Measurements from ENCODE around the gene ZBTB6.

Gene ZBTB6

GRCh38 chr9:122866079-122866478 is 47.0 kb downstream of the ZBTB6 start:
- no peaks in the 10 kb centered on the region for H3K9me3 ChIP-seq (ENCODE audit: low read depth, low read length)
- no peak overlapping the region for H3K27ac ChIP-seq
- peaks cover 23% of the 10 kb centered on the region for H3K36me3 ChIP-seq (ENCODE audit: insufficient read depth, low read length)
- H3K4me3 ChIP-seq = no peak overlapping the region
- DNase-seq (ENCODE audit: low read depth, low spot score) = no peak
- no peak overlapping the region for H3K9ac ChIP-seq (ENCODE audit: insufficient read length)
- no peak for TF ChIP-seq EZH2 (IDR thresholded peaks at IDR 0.05)
- no peak for TF ChIP-seq FOXP2 (optimal IDR thresholded peaks at IDR 0.05; ENCODE audit: control extremely low read depth, extremely low read length, insufficient read depth)
- TF ChIP-seq POLR2AphosphoS5 (IDR thresholded peaks at IDR 0.05; ENCODE audit: borderline replicate concordance, low read depth, low read length) = no peak

- no peak for DNase-seq (ENCODE audit: low read depth, low spot score)
- Histone ChIP-seq H3K4me3 (no peak overlapping the region), H3K27ac (no peak overlapping the region), H3K9ac (ENCODE audit: insufficient read length) (no peak overlapping the region), H3K9me3 (ENCODE audit: low read depth, low read length) (no peaks in the 10 kb centered on the region), H3K36me3 (ENCODE audit: insufficient read depth, low read length) (peaks cover 29% of the 10 kb centered on the region)
- TF ChIP-seq EZH2 (IDR thresholded peaks at IDR 0.05) (no peak), POLR2AphosphoS5 (IDR thresholded peaks at IDR 0.05; ENCODE audit: borderline replicate concordance, low read depth, low read length) (no peak), FOXP2 (optimal IDR thresholded peaks at IDR 0.05; ENCODE audit: control extremely low read depth, extremely low read length, insufficient read depth) (no peak)
These were observed 47.8 kb downstream of the ZBTB6 start for GRCh38 chr9:122865300-122865699.

- TF ChIP-seq FOXP2 (optimal IDR thresholded peaks at IDR 0.05; ENCODE audit: control extremely low read depth, extremely low read length, insufficient read depth) (no peak), POLR2AphosphoS5 (IDR thresholded peaks at IDR 0.05; ENCODE audit: borderline replicate concordance, low read depth, low read length) (no peak), EZH2 (IDR thresholded peaks at IDR 0.05) (no peak)
- no peak overlapping the region for H3K9ac ChIP-seq (ENCODE audit: insufficient read length)
- no peaks in the 10 kb centered on the region for H3K9me3 ChIP-seq (ENCODE audit: low read depth, low read length)
- H3K4me3 ChIP-seq = no peak overlapping the region
- H3K36me3 ChIP-seq (ENCODE audit: insufficient read depth, low read length) = peaks cover 48% of the 10 kb centered on the region
- DNase-seq (ENCODE audit: low read depth, low spot score) = no peak
- no peak overlapping the region for H3K27ac ChIP-seq
These were observed 49.7 kb downstream of the ZBTB6 start for GRCh38 chr9:122863407-122863806.

GRCh38 chr9:122860319-122861142 is 52.6 kb downstream of the ZBTB6 start:
- Histone ChIP-seq H3K4me3 (no peak overlapping the region), H3K27ac (no peak overlapping the region), H3K9me3 (ENCODE audit: low read depth, low read length) (no peaks in the 10 kb centered on the region), H3K9ac (ENCODE audit: insufficient read length) (no peak overlapping the region), H3K36me3 (ENCODE audit: insufficient read depth, low read length) (peaks cover 73% of the 10 kb centered on the region)
- no peak for DNase-seq (ENCODE audit: low read depth, low spot score)
- TF ChIP-seq EZH2 (IDR thresholded peaks at IDR 0.05) (no peak), POLR2AphosphoS5 (IDR thresholded peaks at IDR 0.05; ENCODE audit: borderline replicate concordance, low read depth, low read length) (no peak), FOXP2 (optimal IDR thresholded peaks at IDR 0.05; ENCODE audit: control extremely low read depth, extremely low read length, insufficient read depth) (no peak)

Measured in SK-N-MC (cell line).